Cardiac muscle cell (in vitro differentiated cells and primary cell): Measurements from ENCODE around the gene FGFR3. TPM values are rescaled to one million over a fixed set of nuclear protein-coding genes. Genes with fewer than 3 reads are reported as not detected.

ENCODE experiments used
- DNase-seq, 2 donors: peaks; one replicate each; pipeline versions ENCODE4 v3.0.0 to v3.0.0-alpha.2; 2010 to 2017; ENCODE audit warnings: low read depth in 1 of 2, low spot score in 1 of 2
- H3K27ac ChIP-seq: fragments of 200-600 bp; sonication (generic); 2 replicates; pipeline ENCODE4 v1.5.1; 2016
- H3K27me3 ChIP-seq: fragments of 200-600 bp; sonication (generic); 2 replicates; pipeline ENCODE4 v1.6.0; 2016; ENCODE audit warnings: control low read depth
- H3K36me3 ChIP-seq: fragments of 200-600 bp; sonication (generic); 2 replicates; pipeline ENCODE4 v1.5.1; 2016; ENCODE audit warnings: control low read depth
- H3K4me1 ChIP-seq: fragments of 200-600 bp; sonication (generic); 2 replicates; pipeline ENCODE4 v1.8.1; 2017; ENCODE audit warnings: low read depth, mild to moderate bottlenecking, mixed run types
- H3K4me3 ChIP-seq: fragments of 200-600 bp; sonication (generic); 2 replicates; pipeline ENCODE4 v1.5.1; 2016; ENCODE audit warnings: mild to moderate bottlenecking
- H3K9me3 ChIP-seq: fragments of 200-600 bp; sonication (generic); 2 replicates; pipeline ENCODE4 v1.5.1; 2017; ENCODE audit warnings: low read depth, mild to moderate bottlenecking, control low read depth
- CTCF ChIP-seq: IDR thresholded peaks from 2 replicates; pipeline ENCODE4 v1.5.1; 2012; ENCODE audit warnings: low read depth, mild to moderate bottlenecking, low read length
- polyA plus RNA-seq: library from polyadenylated mRNA; unstranded; fragments of >200 nt; fragmentation: Nextera tagmentation; extraction: Ambion mirVana; gene quantifications from 2 replicates; pipeline ENCODE4 v1.2.1, GENCODE V29; 2016
- total RNA-seq: library from RNA; depleted of rRNA; stranded (reverse); fragments of >200 nt; gene quantifications from 2 replicates; pipeline ENCODE4 v1.2.3, GENCODE V29; 2016

FGFR3 gene
- total and polyA plus RNA-seq, 2 experiments from 2014 or later: 39.2 to 47.3 TPM

DNA sequence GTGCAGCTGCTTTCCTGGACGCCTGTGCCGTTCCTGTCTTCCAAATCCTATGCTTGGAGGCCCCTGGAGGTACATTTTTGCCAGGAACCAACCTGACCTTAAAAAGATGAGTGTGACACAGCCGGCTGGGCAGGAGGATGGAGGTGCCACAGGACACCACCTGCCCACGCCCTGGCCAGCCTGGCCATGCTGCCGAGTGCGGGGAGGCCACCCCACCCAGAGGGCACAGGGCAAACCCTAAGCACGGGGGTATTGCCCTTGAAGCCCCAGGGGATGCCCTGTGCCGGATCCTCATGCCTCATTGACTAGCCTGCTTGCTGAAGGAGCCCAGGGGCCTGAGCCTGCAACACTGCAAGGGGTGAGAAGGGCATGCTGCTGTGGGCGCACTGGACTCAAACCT is 20.1 kb downstream of the FGFR3 start:
- no peak overlapping the region for H3K27ac ChIP-seq
- no peak for TF ChIP-seq CTCF
- no peaks in the 10 kb centered on the region for H3K27me3 ChIP-seq
- H3K4me3 ChIP-seq: no peak overlapping the region
- no peaks in the 10 kb centered on the region for H3K9me3 ChIP-seq
- H3K4me1 ChIP-seq: no peaks in the 10 kb centered on the region
- peaks cover 5% of the 10 kb centered on the region for H3K36me3 ChIP-seq
- no peak for DNase-seq

- peak; percentile 9 for TF ChIP-seq CTCF
- H3K36me3 ChIP-seq: peaks cover 6% of the 10 kb centered on the region
- no peak for DNase-seq
These were observed 20.8 kb downstream of the FGFR3 start for GRCh38 chr4:1813915-1814314.

GRCh38 chr4:1814453-1814852 is 21.4 kb downstream of the FGFR3 start:
- peaks cover 11% of the 10 kb centered on the region for H3K36me3 ChIP-seq
- H3K4me3 ChIP-seq: no peak overlapping the region
- no peaks in the 10 kb centered on the region for H3K27me3 ChIP-seq
- H3K27ac ChIP-seq: no peak overlapping the region
- no peaks in the 10 kb centered on the region for H3K4me1 ChIP-seq
- DNase-seq: no peak
- TF ChIP-seq CTCF: no peak
- no peaks in the 10 kb centered on the region for H3K9me3 ChIP-seq

More at GRCh38 chr4:1813915-1814314, 20.8 kb downstream of the FGFR3 start:
- Histone ChIP-seq H3K4me1 (no peaks in the 10 kb centered on the region), H3K27me3 (no peaks in the 10 kb centered on the region), H3K27ac (no peak overlapping the region), H3K9me3 (no peaks in the 10 kb centered on the region), H3K4me3 (no peak overlapping the region)

- H3K36me3 ChIP-seq: peaks cover 11% of the 10 kb centered on the region
- DNase-seq: no peak
- TF ChIP-seq CTCF: no peak
- no peaks in the 10 kb centered on the region for H3K4me1 ChIP-seq
- H3K4me3 ChIP-seq: no peak overlapping the region
- H3K27me3 ChIP-seq: no peaks in the 10 kb centered on the region
- H3K27ac ChIP-seq: no peak overlapping the region
- no peaks in the 10 kb centered on the region for H3K9me3 ChIP-seq
These were observed 22.3 kb downstream of the FGFR3 start for GRCh38 chr4:1815096-1815996.

DNA sequence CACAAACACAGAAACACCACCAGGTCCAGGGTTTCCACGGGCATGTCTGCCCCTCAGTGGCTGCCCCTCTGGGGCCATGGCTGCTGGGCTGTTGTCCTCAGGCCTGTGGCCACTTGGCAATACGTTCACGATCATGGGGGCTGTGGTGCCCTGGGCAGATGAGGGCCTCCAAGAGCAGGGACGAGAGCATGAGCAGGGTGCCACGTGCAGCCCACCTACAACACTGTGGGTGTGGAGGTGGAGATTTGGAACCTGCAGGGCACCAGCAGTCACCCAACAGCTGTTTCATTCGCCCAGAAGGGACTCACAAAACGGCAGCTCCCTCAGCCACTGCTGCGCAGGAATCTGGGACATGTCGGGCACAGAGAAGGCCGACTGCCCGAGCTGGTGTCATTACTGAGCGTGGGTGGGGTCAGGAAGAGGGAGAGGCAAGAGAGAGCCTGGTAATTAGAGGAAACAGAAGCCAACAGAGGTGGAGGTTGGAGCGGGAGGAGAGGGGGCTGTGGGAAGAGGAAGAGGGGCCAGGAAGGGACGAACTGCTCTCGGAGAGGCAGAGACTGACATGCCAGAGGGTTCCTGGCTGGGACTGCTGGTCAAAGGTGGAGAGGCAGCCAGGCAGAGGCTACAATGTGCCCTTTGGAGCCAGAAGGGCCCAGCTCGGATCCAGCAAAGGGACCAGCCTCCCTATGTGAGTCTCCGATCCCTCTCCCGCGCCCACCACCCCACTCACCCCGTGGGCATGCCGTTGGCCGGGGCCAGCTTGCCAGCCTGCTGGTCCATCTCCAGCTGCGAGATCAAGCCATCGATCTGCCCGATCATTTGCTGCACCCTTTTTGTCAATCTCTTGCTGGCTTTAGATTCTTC is 23.1 kb downstream of the FGFR3 start:
- H3K9me3 ChIP-seq: no peaks in the 10 kb centered on the region
- no peaks in the 10 kb centered on the region for H3K4me1 ChIP-seq
- H3K4me3 ChIP-seq: no peak overlapping the region
- TF ChIP-seq CTCF: no peak
- H3K36me3 ChIP-seq: peaks cover 11% of the 10 kb centered on the region
- no peak overlapping the region for H3K27ac ChIP-seq
- H3K27me3 ChIP-seq: no peaks in the 10 kb centered on the region
- DNase-seq: no peak
